Measurements from ENCODE around the gene SMARCB1.

DNA sequence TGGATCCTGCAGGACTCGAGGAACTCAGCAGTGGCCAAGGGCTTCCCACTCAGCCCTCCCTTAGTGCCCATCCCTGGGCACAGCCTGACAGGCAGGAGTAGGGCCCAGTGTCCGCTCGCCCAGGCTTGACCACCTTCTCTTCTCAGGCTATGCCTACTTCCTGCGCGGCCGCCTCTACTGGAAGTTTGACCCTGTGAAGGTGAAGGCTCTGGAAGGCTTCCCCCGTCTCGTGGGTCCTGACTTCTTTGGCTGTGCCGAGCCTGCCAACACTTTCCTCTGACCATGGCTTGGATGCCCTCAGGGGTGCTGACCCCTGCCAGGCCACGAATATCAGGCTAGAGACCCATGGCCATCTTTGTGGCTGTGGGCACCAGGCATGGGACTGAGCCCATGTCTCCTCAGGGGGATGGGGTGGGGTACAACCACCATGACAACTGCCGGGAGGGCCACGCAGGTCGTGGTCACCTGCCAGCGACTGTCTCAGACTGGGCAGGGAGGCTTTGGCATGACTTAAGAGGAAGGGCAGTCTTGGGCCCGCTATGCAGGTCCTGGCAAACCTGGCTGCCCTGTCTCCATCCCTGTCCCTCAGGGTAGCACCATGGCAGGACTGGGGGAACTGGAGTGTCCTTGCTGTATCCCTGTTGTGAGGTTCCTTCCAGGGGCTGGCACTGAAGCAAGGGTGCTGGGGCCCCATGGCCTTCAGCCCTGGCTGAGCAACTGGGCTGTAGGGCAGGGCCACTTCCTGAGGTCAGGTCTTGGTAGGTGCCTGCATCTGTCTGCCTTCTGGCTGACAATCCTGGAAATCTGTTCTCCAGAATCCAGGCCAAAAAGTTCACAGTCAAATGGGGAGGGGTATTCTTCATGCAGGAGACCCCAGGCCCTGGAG is 3.3 kb upstream of the SMARCB1 start:
- TF ChIP-seq, protein P1, sequence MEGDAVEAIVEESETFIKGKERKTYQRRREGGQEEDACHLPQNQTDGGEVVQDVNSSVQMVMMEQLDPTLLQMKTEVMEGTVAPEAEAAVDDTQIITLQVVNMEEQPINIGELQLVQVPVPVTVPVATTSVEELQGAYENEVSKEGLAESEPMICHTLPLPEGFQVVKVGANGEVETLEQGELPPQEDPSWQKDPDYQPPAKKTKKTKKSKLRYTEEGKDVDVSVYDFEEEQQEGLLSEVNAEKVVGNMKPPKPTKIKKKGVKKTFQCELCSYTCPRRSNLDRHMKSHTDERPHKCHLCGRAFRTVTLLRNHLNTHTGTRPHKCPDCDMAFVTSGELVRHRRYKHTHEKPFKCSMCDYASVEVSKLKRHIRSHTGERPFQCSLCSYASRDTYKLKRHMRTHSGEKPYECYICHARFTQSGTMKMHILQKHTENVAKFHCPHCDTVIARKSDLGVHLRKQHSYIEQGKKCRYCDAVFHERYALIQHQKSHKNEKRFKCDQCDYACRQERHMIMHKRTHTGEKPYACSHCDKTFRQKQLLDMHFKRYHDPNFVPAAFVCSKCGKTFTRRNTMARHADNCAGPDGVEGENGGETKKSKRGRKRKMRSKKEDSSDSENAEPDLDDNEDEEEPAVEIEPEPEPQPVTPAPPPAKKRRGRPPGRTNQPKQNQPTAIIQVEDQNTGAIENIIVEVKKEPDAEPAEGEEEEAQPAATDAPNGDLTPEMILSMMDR (optimal IDR thresholded peaks at IDR 0.05 in 1 of 3, IDR thresholded peaks at IDR 0.05 in 1 of 3, conservative IDR thresholded peaks at IDR 0.05 in 1 of 3; ENCODE audit: extremely low read depth in 1 of 3, insufficient read depth in 2 of 3, low read length in 3 of 3), result no peak
- no peak for TF ChIP-seq EZH2 (IDR thresholded peaks at IDR 0.05; ENCODE audit: low read length)

Measured in keratinocyte (primary cell).